ENCODE data around the gene PLPPR1.

DNA sequence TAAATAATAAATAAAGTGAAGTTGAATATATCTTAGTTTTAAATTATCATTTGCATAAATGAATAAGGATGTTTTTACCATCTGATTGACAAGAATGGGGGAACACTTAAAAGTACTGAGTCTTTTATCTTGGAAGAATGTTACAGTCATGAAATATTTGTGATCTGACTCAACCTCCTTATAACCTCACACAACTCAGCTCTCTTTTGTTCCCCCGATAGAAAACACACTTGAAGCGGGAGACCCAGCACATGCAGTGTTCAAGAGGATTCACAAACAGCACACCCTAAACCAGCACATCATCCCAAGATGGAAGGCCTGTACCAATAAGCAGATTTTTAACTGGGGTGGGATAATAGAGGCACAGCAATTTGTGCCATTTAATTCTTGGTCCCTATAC is 340.8 kb downstream of the PLPPR1 start:
- TF ChIP-seq POLR2AphosphoS5 (IDR thresholded peaks at IDR 0.05) (no peak), POLR2A (IDR thresholded peaks at IDR 0.05) (no peak), EP300 (IDR thresholded peaks at IDR 0.05) (no peak)
- TF ChIP-seq, protein P1, sequence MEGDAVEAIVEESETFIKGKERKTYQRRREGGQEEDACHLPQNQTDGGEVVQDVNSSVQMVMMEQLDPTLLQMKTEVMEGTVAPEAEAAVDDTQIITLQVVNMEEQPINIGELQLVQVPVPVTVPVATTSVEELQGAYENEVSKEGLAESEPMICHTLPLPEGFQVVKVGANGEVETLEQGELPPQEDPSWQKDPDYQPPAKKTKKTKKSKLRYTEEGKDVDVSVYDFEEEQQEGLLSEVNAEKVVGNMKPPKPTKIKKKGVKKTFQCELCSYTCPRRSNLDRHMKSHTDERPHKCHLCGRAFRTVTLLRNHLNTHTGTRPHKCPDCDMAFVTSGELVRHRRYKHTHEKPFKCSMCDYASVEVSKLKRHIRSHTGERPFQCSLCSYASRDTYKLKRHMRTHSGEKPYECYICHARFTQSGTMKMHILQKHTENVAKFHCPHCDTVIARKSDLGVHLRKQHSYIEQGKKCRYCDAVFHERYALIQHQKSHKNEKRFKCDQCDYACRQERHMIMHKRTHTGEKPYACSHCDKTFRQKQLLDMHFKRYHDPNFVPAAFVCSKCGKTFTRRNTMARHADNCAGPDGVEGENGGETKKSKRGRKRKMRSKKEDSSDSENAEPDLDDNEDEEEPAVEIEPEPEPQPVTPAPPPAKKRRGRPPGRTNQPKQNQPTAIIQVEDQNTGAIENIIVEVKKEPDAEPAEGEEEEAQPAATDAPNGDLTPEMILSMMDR (IDR thresholded peaks at IDR 0.05): no peak

Data from gastroesophageal sphincter (tissue), 3 donors.